ENCODE measurements around the gene ARPC1B. TPM values are rescaled to one million over a fixed set of nuclear protein-coding genes. Genes with fewer than 3 reads are reported as not detected.

Gene ARPC1B
- total and polyA plus RNA-seq, 9 of the 15 experiments (the other 6 are each of a cell fraction or from before 2014, with no cell fraction given): 6.7 to 357 (median 211) TPM

- TF ChIP-seq RCOR1 (IDR thresholded peaks at IDR 0.05; ENCODE audit: borderline replicate concordance in 1 of 2, low read depth in 2 of 2, low read length in 2 of 2) (0 out of 4 replicates have a peak, but pooled peaks of 1 of the 2 experiments have one; percentile 14), NCOA1 (IDR thresholded peaks at IDR 0.05; ENCODE audit: low read depth) (0 out of 2 replicates have a peak, but pooled peaks have one; percentile 24), CREB5 (CRISPR knock-in tag; IDR thresholded peaks at IDR 0.05) (no peak), NFIC (IDR thresholded peaks at IDR 0.05) (peak; percentile 3; the same call in 1 of the 2 replicates), TCF7 (IDR thresholded peaks at IDR 0.05; ENCODE audit: borderline replicate concordance) (0 out of 2 replicates have a peak, but pooled peaks have one; percentile 5), ZNF121 (CRISPR knock-in tag; conservative IDR thresholded peaks at IDR 0.05) (0 out of 2 replicates have a peak, but pooled peaks have one; percentile 36), POLR3A (IDR thresholded peaks at IDR 0.05; ENCODE audit: borderline replicate concordance, extremely low read depth, insufficient read depth, insufficient read length) (no peak), SMAD1 (IDR thresholded peaks at IDR 0.05; ENCODE audit: low read depth, low read length, partially characterized antibody) (no peak), ZNF239 (CRISPR knock-in tag; IDR thresholded peaks at IDR 0.05) (no peak), ZNF282 (CRISPR knock-in tag; IDR thresholded peaks at IDR 0.05) (no peak), ADNP (tag; IDR thresholded peaks at IDR 0.05) (peak; percentile 85), DPF2 (IDR thresholded peaks at IDR 0.05) (0 out of 2 replicates have a peak, but pooled peaks have one; percentile 7), ZBTB43 (CRISPR knock-in tag; IDR thresholded peaks at IDR 0.05) (0 out of 2 replicates have a peak, but pooled peaks have one; percentile 49), FOXJ2 (tag; IDR thresholded peaks at IDR 0.05) (0 out of 2 replicates have a peak, but pooled peaks have one; percentile 19), NR2C1 (IDR thresholded peaks at IDR 0.05) (no peak), NR2C1 (tag; IDR thresholded peaks at IDR 0.05) (no peak)
- TF ChIP-seq, protein P1, sequence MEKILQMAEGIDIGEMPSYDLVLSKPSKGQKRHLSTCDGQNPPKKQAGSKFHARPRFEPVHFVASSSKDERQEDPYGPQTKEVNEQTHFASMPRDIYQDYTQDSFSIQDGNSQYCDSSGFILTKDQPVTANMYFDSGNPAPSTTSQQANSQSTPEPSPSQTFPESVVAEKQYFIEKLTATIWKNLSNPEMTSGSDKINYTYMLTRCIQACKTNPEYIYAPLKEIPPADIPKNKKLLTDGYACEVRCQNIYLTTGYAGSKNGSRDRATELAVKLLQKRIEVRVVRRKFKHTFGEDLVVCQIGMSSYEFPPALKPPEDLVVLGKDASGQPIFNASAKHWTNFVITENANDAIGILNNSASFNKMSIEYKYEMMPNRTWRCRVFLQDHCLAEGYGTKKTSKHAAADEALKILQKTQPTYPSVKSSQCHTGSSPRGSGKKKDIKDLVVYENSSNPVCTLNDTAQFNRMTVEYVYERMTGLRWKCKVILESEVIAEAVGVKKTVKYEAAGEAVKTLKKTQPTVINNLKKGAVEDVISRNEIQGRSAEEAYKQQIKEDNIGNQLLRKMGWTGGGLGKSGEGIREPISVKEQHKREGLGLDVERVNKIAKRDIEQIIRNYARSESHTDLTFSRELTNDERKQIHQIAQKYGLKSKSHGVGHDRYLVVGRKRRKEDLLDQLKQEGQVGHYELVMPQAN (IDR thresholded peaks at IDR 0.05; ENCODE audit: borderline replicate concordance): peak; percentile 65
Observed at GRCh38 chr7:99437946-99438572, 63.5 kb downstream of the ARPC1B start (continued).

Measured in K562 (cell line).